GDM1 (cell line): ENCODE data around the gene ACTN2.

Source experiments
- DNase-seq: peaks from one replicate; lab custom pipeline; 2025; lab: John Stamatoyannopoulos, UW

The ACTN2 gene

DNA sequence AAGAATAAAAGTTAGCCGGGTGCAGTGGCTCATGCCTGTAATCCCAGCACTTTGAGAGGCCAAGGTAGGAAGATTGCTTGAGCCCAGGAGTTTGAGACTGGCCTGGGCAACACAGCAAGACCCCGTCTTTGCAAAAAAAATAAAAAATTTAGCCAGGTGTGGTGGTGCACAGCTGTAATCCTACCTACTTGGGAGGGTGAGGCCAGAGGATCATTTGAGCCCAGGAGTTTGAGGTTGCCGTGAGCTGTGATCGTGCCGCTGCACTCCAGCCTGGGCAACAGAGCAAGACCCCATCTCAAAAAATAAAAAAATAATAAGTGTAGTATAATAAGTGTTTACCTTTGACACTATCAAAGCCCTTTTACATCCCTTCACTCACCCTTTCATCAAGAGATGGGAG is 5.0 kb downstream of the ACTN2 start:
- no peak for DNase-seq

GRCh38 chr1:236692128-236692527 is 5.8 kb downstream of the ACTN2 start:
- DNase-seq = no peak

- no peak for DNase-seq
These were observed 6.4 kb downstream of the ACTN2 start for GRCh38 chr1:236692742-236693141.

DNA sequence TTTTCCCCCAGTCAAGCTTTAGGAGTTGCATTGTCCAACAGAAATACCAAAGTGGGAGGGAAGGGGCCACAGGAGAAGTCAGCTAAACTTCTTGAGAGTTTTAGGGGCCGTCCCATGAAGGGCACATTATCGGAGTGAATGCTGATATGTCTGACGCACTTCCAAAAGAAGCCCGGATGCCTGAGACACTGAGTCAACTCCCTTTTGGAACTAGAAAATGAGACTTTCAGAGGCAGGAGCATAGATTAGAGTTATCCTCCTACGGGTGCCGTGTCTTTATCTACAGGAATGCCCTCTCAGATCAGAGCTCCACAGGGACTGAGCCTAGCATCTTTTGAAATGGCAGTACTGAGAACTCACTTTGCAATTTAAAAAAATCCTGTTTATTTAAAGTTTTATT is 13.1 kb downstream of the ACTN2 start:
- no peak for DNase-seq

DNA sequence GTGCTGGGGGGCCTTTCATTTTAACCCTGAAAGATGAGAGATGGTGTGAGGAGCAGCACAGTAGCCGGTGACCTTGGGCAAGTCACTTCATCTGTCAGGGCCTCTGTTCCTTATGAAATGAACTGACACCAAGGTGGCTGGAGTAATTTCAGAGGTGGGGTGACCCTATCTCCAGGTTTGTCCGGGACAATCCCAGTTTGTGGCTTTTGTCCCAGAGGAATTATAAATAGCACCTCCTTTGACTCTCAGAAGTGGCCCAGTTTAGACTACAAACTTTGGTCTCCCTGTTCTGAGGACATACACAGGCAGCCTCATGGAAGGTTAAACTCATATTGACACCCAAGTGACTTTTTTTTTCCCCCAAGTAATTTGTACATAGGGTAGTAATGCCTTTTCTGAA is 14.6 kb downstream of the ACTN2 start:
- no peak for DNase-seq

DNA sequence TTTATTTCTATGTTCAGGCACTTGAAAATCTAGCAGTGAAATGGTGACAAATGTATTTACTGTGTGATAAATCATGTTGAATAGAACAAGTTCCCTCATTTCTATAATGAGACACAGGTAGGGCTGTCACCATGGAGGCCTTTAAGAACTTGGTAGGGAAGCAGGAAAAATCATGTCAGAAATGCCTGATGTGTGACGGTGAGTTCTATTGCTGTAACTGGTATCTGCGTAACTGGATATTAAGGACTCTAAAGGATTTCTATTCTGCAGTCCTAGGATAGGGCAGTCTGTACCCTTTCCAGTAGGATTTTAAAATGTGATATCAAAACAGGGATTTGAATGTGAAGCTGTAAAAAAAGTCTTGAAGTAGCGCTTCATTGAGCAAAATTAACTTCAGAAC is 15.5 kb downstream of the ACTN2 start:
- DNase-seq = no peak

DNA sequence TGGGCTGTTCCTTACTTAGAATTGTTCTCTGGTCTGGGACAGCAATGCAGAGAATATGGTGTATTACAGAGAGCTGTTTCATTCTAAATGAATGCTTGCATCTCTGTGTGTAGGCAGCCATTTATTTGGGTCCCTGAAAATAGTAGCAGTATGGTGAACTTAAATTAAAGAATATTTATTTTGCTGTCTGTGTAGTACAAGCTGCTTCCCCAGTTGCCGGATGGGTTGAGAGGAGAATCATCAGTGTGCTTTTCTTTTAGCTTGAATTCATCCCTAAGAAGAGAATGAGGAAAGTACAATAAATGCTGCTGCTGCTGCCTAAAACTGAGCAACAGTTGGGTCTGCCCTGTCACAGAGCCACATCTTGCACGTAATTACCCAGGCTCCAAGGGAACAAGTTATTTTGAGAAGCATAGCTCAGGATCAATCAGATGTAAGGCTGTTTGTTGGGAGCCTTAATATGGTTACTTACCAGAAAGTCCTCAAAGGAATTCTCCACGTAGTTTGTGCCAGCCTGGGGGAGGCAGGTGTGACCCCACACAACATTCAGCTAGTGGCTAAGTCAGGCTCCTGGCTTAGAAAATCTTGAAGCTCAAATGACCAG is 16.6 kb downstream of the ACTN2 start:
- no peak for DNase-seq

DNA sequence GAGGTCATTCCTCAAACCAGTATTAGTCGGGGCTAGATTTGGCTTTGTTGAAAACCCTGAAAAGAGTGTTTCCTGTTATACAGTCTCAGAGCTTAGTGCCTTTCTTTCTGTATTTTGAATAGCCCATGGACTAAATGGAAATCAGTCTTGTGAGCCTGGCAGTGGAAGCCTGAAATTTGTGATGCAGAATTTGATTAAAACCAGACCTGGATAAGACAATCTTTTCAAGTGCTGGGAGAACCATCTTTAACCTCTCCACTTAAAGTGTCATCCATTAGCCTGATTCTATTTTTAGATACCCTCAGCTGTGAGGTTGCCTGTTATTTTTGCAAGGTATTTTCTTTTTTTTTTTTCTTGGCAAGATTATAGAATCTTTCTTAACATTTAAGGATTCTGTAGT is 19.5 kb downstream of the ACTN2 start:
- DNase-seq = no peak

- DNase-seq = no peak
These were observed 19.9 kb downstream of the ACTN2 start for GRCh38 chr1:236706183-236706582.

DNA sequence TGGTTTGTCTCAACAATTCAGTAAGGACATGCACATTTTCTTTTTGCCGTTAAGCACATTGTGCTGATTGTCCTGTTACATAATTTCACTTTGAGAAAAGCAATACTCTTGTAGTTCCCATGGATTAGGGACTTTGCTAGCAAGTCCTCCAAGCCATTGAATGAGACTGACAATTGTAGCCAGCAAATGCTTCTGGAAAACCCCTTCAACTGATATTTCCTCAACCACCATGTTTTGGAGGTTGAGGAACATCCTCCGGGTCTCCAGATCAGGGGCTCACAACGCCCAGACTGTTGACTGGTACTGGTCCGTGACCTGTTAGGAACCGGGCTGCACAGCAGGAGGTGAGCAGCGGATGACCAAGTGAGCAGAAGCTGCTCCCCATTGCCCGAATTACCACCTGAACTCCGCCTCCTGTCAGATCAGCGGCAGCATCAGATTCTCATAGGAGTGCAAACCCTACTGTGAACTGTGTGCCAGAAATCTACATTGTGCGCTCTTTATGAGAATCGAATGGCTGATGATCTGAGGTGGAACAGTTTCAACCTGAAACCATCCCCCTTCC is 24.1 kb downstream of the ACTN2 start:
- DNase-seq = no peak

- no peak for DNase-seq
These were observed 29.9 kb downstream of the ACTN2 start for GRCh38 chr1:236716160-236716559.

- no peak for DNase-seq
These were observed 31.5 kb downstream of the ACTN2 start for GRCh38 chr1:236717811-236718210.

DNA sequence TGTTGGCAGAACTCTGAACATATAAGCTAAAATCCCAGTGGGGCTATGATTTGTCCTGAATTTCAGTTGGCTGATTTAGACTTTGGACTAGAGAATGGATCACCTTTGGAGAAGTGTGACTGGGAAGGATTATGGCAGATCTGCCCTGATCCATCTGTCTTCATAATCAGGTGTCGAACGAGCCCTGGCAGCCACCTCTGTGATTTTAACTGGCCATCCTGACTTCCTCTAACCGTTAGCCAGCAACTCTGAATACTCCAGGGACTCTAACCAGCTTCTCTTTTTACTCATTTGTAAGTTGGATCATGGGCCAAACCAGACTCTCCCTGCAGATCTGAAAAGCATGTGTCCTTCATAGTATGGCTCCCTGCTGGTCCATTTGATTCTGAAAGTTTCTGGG is 32.0 kb downstream of the ACTN2 start:
- no peak for DNase-seq

- no peak for DNase-seq
These were observed 33.9 kb downstream of the ACTN2 start for GRCh38 chr1:236720206-236720605.

DNA sequence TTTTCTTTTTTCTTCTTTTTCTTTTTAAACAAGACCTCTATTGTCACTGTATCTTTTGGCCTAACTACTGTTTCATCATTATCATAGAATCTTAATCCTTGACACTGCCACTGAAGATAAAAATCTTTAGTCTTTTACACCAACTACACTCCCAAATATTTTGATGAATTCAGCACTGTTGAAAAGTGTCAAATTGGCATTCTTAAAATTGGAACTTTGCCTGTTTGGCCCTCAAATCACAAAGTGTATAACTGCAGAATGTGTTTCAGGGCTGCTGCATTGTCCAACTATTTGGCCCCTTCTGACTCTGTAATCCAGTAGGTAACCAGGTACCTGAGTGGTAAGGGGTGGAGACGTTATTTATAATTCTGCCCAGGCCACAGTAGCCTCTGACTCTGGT is 34.3 kb downstream of the ACTN2 start:
- no peak for DNase-seq

GRCh38 chr1:236724049-236724448 is 37.8 kb downstream of the ACTN2 start:
- DNase-seq = no peak

GRCh38 chr1:236724506-236724905 is 38.2 kb downstream of the ACTN2 start:
- DNase-seq = no peak

- no peak for DNase-seq
These were observed 39.4 kb downstream of the ACTN2 start for GRCh38 chr1:236725668-236726067.

- no peak for DNase-seq
These were observed 41.2 kb downstream of the ACTN2 start for GRCh38 chr1:236727521-236727920.

DNA sequence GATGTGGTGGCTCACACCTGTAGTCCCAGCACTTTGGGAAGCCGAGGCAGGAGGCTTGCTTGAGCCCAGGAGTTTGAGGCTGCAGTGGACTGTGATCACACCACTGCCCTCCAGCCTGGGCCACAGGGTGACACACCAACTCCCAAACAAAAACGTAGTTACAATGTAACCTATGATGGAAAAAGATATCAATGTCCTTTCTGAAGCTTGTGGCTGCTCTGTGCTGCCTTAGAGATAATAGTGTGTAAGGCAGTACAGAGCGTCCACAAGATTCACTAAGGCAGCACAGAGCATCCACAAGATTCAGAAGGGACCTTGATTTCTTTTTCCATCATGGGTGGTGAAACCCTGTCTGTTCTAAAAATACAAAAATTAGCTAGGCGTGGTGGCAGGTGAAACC is 42.5 kb downstream of the ACTN2 start:
- no peak for DNase-seq

DNA sequence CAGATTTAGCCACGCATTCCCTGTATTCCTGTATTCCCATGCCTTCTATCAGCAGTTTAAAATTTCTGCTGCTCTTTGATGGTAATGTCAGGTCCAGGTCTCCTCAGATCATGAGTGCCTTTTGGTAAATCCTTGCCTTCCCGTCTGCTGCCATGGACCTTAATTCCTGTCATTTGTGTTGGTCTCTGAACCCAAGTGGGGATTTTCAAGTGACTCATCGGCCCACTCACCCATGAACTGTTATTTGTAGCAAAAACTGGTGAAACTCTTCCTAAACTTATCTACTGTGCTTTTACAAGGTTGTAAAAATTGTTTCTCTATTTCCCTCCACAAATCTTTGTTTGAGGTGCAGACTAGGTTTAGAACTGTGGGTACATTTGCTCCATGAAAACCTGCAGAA is 47.4 kb downstream of the ACTN2 start:
- DNase-seq = no peak

DNA sequence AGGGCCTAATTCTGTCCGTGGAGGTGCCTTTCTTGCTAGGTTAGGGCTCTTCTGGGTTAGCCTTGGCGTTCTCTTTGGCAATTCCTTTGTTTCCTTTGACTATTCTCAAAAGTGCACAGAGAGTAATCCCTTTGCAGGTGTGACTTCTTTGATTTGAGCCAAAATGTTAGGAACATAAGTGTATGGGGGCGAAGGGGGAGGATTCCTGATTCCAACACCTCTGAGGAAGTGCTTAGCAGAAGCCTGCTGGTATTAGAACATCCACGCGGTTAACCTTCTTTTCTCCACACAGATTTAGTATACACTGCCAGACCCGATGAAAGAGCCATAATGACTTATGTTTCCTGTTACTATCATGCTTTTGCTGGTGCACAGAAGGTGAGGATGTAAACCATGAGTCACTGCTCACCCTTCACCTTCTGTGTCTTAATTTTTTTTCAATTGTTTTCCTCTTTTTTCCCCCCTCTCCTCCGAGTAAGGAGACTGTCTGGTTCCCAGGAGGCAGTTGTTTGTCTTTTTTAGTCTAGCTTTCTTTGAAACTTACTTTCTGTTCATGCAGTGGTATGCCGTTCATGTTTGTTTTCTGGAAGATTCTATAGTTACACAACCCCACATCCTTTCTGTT is 48.0 kb downstream of the ACTN2 start:
- DNase-seq = no peak

DNA sequence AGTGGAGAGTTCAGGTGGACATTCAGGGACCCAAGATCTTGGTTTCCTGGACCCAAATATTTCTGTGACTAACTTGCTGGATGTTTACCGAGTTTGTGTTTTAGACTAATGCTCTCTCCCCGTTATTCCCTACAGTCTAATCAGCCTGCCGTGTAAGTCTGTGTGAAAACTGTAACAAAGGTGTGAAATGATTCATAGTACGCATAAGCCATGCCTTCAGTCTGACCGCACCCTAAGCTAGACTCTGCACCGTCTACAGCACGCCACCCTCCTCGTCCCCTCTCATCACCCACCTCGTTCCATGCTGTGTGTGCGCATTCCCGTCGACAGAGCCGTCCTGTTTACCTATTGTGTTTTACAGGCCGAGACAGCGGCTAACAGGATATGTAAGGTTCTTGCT is 50.5 kb downstream of the ACTN2 start:
- DNase-seq = no peak

DNA sequence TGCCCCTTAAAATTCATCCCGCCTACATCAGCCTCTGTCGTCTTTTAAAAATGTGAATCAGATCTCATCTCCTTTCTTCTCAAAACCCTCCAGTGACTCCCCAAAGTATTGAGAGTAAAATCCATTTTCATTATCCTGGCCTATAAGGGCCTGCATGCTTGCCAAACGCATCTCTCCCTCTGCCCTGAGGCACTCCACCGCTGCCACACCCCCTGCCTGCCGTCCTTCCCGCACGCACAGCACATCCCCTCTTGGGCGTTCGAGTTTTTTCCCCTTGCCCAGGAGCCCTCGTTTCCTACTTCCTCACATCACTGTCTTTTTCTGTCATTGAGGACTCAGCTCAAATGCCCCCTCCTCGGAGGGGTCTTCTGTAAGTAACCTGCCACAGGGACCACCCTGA is 55.5 kb downstream of the ACTN2 start:
- DNase-seq = no peak
